OCI-LY7 (cell line): ENCODE results near the gene RSKR. TPM values are rescaled to one million over a fixed set of nuclear protein-coding genes. Genes with fewer than 3 reads are reported as not detected.

ENCODE experiments used
- BruUV-seq: library from RNA; stranded (reverse); fragments of 400-500 nt; replicated peaks from 2 replicates; lab custom pipeline; 2021; lab: Mats Ljungman, UMichigan
- CTCF ChIA-PET: fragments of 300-600 bp; sonication (Branson Sonifier 250); formaldehyde crosslinking; loops from one replicate; lab custom pipeline; 2022; ENCODE audit warnings: antibody characterized with exemption; ENCODE audit not compliant: unreplicated experiment; lab: Charles Lee
- POLR2A ChIA-PET: fragments of 300-600 bp; sonication (Branson Sonifier 250); formaldehyde crosslinking; loops from one replicate; lab custom pipeline; 2022; ENCODE audit warnings: antibody characterized with exemption; lab: Charles Lee
- DNase-seq: peaks from one replicate; pipeline ENCODE4 v3.0.0-alpha.2; 2015; ENCODE audit warnings: low spot score
- H2AFZ ChIP-seq: fragments of 200-600 bp; sonication (generic), shearing (Covaris generic); 2 replicates; pipeline ENCODE4 v1.6.1; 2014; ENCODE audit warnings: mild to moderate bottlenecking, antibody characterized with exemption, low read length, moderate library complexity
- H3K27ac ChIP-seq: fragments of 200-600 bp; sonication (generic); 2 replicates; pipeline ENCODE4 v1.5.1; 2014; ENCODE audit warnings: mixed run types, low read depth, mild to moderate bottlenecking, moderate library complexity, low read length, inconsistent platforms; ENCODE audit not compliant: poor library complexity, severe bottlenecking
- H3K36me3 ChIP-seq: fragments of 200-600 bp; sonication (generic); 2 replicates; pipeline ENCODE4 v1.6.1; 2014; ENCODE audit warnings: mild to moderate bottlenecking, antibody characterized with exemption, low read length, moderate library complexity, mixed read lengths; ENCODE audit not compliant: insufficient read depth
- H3K4me1 ChIP-seq: fragments of 200-600 bp; sonication (generic); 2 replicates; pipeline ENCODE4 v1.5.1; 2014; ENCODE audit warnings: mild to moderate bottlenecking, low read length; ENCODE audit not compliant: insufficient read depth, poor library complexity, severe bottlenecking
- H3K4me2 ChIP-seq: fragments of 200-600 bp; sonication (generic); 2 replicates; pipeline ENCODE4 v1.6.1; 2014; ENCODE audit warnings: mild to moderate bottlenecking, low read length
- H3K4me3 ChIP-seq: fragments of 200-600 bp; sonication (generic); 2 replicates; pipeline ENCODE4 v1.5.1; 2014; ENCODE audit warnings: mild to moderate bottlenecking, low read depth, low read length; ENCODE audit not compliant: poor library complexity, severe bottlenecking
- H3K79me2 ChIP-seq: fragments of 200-600 bp; sonication (generic); 2 replicates; pipeline ENCODE4 v1.6.1; 2016; ENCODE audit warnings: low read depth, mild to moderate bottlenecking, low read length, moderate library complexity, mixed read lengths; ENCODE audit not compliant: insufficient read depth
- H3K9me2 ChIP-seq: fragments of 200-600 bp; sonication (generic); 2 replicates; pipeline ENCODE4 v1.6.1; 2016; ENCODE audit warnings: mild to moderate bottlenecking, low read length, mixed read lengths; ENCODE audit not compliant: insufficient read depth
- H3K9me3 ChIP-seq: fragments of 200-600 bp; sonication (generic); 2 replicates; pipeline ENCODE4 v1.6.1; 2014; ENCODE audit warnings: mild to moderate bottlenecking, mixed run types, low read length, mixed read lengths
- H4K20me1 ChIP-seq: fragments of 200-600 bp; sonication (generic); 2 replicates; pipeline ENCODE4 v1.6.1; 2014; ENCODE audit warnings: mild to moderate bottlenecking, antibody characterized with exemption, low read length, moderate library complexity, mixed read lengths; ENCODE audit not compliant: insufficient read depth
- CTCF ChIP-seq: fragments of 200-600 bp; sonication (generic); conservative IDR thresholded peaks from 2 replicates; pipeline ENCODE4 v1.5.1; 2014; ENCODE audit warnings: mild to moderate bottlenecking, antibody characterized with exemption, low read length, moderate library complexity, mixed read lengths
- EZH2phosphoT487 ChIP-seq: fragments of 200-600 bp; sonication (generic); IDR thresholded peaks from 2 replicates; pipeline ENCODE4 v1.6.1; 2018; ENCODE audit warnings: low read depth, borderline replicate concordance, mild to moderate bottlenecking, mixed run types, antibody characterized with exemption, low read length, moderate library complexity, mixed read lengths
- intact Hi-C: fragments of 100-400 bp; cut with micrococcal nuclease; formaldehyde crosslinking; loops from one replicate; pipeline ENCODE4 v1.10.0; 2022; ENCODE audit not compliant: unreplicated experiment
- total RNA-seq, 2 experiments: library from RNA; depleted of rRNA in 1 of 2; stranded (reverse); fragments of >200 nt in 1 of 2; shearing (Covaris generic) in 1 of 2; gene quantifications; 2 replicates each; pipeline ENCODE4 v1.2.3, GENCODE V29; 2014 to 2022

RSKR gene
- total RNA-seq, 2 experiments from 2014 or later = 30.4 to 59.6 TPM

- ChIA-PET POLR2A (no interaction called here), CTCF (no interaction called here)
- Histone ChIP-seq H3K9me2 (no peaks in the 10 kb centered on the region), H3K79me2 (peaks cover 14% of the 10 kb centered on the region; the same call in 1 of the 2 replicates), H3K9me3 (no peaks in the 10 kb centered on the region), H3K4me3 (no peak overlapping the region), H4K20me1 (no peaks in the 10 kb centered on the region), H3K4me2 (no peak overlapping the region), H2AFZ (no peak overlapping the region), H3K27ac (no peak overlapping the region), H3K36me3 (peaks cover 98% of the 10 kb centered on the region), H3K4me1 (no peaks in the 10 kb centered on the region)
- TF ChIP-seq EZH2phosphoT487 = no peak
- TF ChIP-seq CTCF = no peak
- DNase-seq = no peak
- intact Hi-C loops = no loop called here
- BruUV-seq = no TSS peak
Observed at GRCh38 chr17:28635506-28635905, 21.5 kb upstream of the RSKR start.

- Histone ChIP-seq H3K36me3 (peaks cover 98% of the 10 kb centered on the region), H4K20me1 (no peaks in the 10 kb centered on the region), H3K27ac (no peak overlapping the region), H3K4me2 (no peak overlapping the region), H3K4me1 (no peaks in the 10 kb centered on the region), H3K4me3 (no peak overlapping the region), H3K9me3 (no peaks in the 10 kb centered on the region), H3K79me2 (peaks cover 12% of the 10 kb centered on the region; the same call in 1 of the 2 replicates), H2AFZ (no peak overlapping the region), H3K9me2 (no peaks in the 10 kb centered on the region)
- POLR2A ChIA-PET = interaction anchor here (0.5 to 1.4 kb wide), 5 partner anchors 9 to 43 kb away, joined by 3 to 5 read pairs (median 4); partner anchors contain the start of gene BLTP2
- CTCF ChIA-PET = no interaction called here
- TSS peak; percentile 51 for BruUV-seq
- intact Hi-C loops = no loop called here
- no peak for TF ChIP-seq CTCF
- TF ChIP-seq EZH2phosphoT487 = no peak
- no peak for DNase-seq
Observed at GRCh38 chr17:28634206-28634865, 20.4 kb upstream of the RSKR start.

GRCh38 chr17:28626818-28627217 lies 12.8 kb upstream of the RSKR start:
- H3K79me2 ChIP-seq = no peaks in the 10 kb centered on the region
- BruUV-seq = no TSS peak
- H3K9me2 ChIP-seq = no peaks in the 10 kb centered on the region
- H3K4me3 ChIP-seq = no peak overlapping the region
- no peak overlapping the region for H3K27ac ChIP-seq
- no peak for DNase-seq
- peaks cover 92% of the 10 kb centered on the region for H3K36me3 ChIP-seq
- H3K4me2 ChIP-seq = no peak overlapping the region
- POLR2A ChIA-PET = no interaction called here
- TF ChIP-seq EZH2phosphoT487 (no peak), CTCF (no peak)
- H2AFZ ChIP-seq = no peak overlapping the region
- peaks cover 13% of the 10 kb centered on the region for H3K4me1 ChIP-seq
- CTCF ChIA-PET = no interaction called here
- intact Hi-C loops = loop anchor here (10.0 kb wide), 1 partner anchor 58 kb away; no protein-coding TSS in a partner anchor
- no peaks in the 10 kb centered on the region for H4K20me1 ChIP-seq
- H3K9me3 ChIP-seq = no peaks in the 10 kb centered on the region
